Measurements from ENCODE around the gene PRR33. TPM values are rescaled to one million over a fixed set of nuclear protein-coding genes. Genes with fewer than 3 reads are reported as not detected.

PRR33 gene
- total and polyA plus RNA-seq, 11 donors = 0.08 to 5.1 (median 2.4) TPM

- WGBS, 4 donors = 86 to 91% (median 90%) methylated on average over 8 of the region's 8 CpGs
- Histone ChIP-seq H3K4me3 (no peak overlapping the region), H3K4me1 (peaks cover 0 to 60% (median 17%) of the 10 kb centered on the region in 12 donors), H3K27me3 (no peaks in the 10 kb centered on the region), H3K9me3 (no peaks in the 10 kb centered on the region), H3K27ac (peak overlapping the region in 10 of 12 donors; percentile 10 to 68 (median 50)), H3K36me3 (no peaks in the 10 kb centered on the region)
- peak in 1 of 5 donors; percentile 60 for DNase-seq
- no peak for ATAC-seq
- intact Hi-C loops (cut with DNase I) = loop anchor here in 6 of 10 donors (2.0 to 10.0 kb wide), 4 partner anchors 39 to 304 kb away; no protein-coding TSS in a partner anchor
- TF ChIP-seq POLR2A (IDR thresholded peaks at IDR 0.05) (no peak), CTCF (IDR thresholded peaks at IDR 0.05) (no peak)
Observed at GRCh38 chr11:1843796-1844195, 47.9 kb downstream of the PRR33 start.

- intact Hi-C loops (cut with DNase I) = loop anchor here in 6 of 10 donors (2.0 to 10.0 kb wide), 4 partner anchors 39 to 304 kb away; no protein-coding TSS in a partner anchor
- Histone ChIP-seq H3K27ac (peak overlapping the region in 9 of 12 donors; percentile 40 to 82 (median 71)), H3K9me3 (no peaks in the 10 kb centered on the region), H3K36me3 (no peaks in the 10 kb centered on the region), H3K4me1 (peaks cover 0 to 60% (median 18%) of the 10 kb centered on the region in 12 donors), H3K27me3 (no peaks in the 10 kb centered on the region), H3K4me3 (no peak overlapping the region)
- DNase-seq (peak in 1 of 5 donors; percentile 49), ATAC-seq (no peak)
- TF ChIP-seq CTCF (IDR thresholded peaks at IDR 0.05) = no peak
- no peak for TF ChIP-seq POLR2A (IDR thresholded peaks at IDR 0.05)
- 77 to 87% (median 79%) methylated on average over 10 to 11 of the region's 11 CpGs for WGBS, 4 donors
Observed at GRCh38 chr11:1843098-1843473, 48.6 kb downstream of the PRR33 start.

- TF ChIP-seq POLR2A (IDR thresholded peaks at IDR 0.05) (no peak), CTCF (IDR thresholded peaks at IDR 0.05) (no peak)
- H3K4me1 ChIP-seq = peaks cover 0 to 60% (median 23%) of the 10 kb centered on the region in 12 donors
- H3K27ac ChIP-seq = peak overlapping the region in 10 of 12 donors; percentile 37 to 82 (median 64)
- no peaks in the 10 kb centered on the region for H3K36me3 ChIP-seq
- intact Hi-C loops (cut with DNase I) = loop anchor here in 6 of 10 donors (2.0 to 10.0 kb wide), 4 partner anchors 40 to 305 kb away; no protein-coding TSS in a partner anchor
- peak; percentile 61 to 90 (median 79) for DNase-seq
- no peaks in the 10 kb centered on the region for H3K9me3 ChIP-seq
- no peaks in the 10 kb centered on the region for H3K27me3 ChIP-seq
- ATAC-seq = peak; percentile 72 to 88 (median 84)
- H3K4me3 ChIP-seq = no peak overlapping the region
- 49 to 72% (median 59%) methylated on average over 18 to 29 of the region's 29 CpGs for WGBS, 4 donors
Observed at GRCh38 chr11:1842149-1843097, 49.3 kb downstream of the PRR33 start.

Data from heart left ventricle (tissue), 16 donors.